Uterus (tissue), 4 donors: ENCODE data around the gene MYH2. TPM values are rescaled to one million over a fixed set of nuclear protein-coding genes. Genes with fewer than 3 reads are reported as not detected.

ENCODE experiments used
- DNase-seq, 2 donors: peaks; one replicate each; pipeline ENCODE4 v3.0.0-alpha.2; 2019 to 2020
- H3K27ac ChIP-seq, 2 donors: fragments of 200-600 bp; sonication (generic); 1 replicate in 1 of 2; 2 replicates in 1 of 2; pipeline ENCODE4 v1.5.1; 2016 to 2018
- H3K27me3 ChIP-seq, 2 donors: fragments of 200-600 bp; sonication (generic); one replicate each; pipeline ENCODE4 v1.5.1; 2018 to 2019; ENCODE audit warnings: control low read depth in 1 of 2
- H3K36me3 ChIP-seq, 2 donors: fragments of 200-600 bp; sonication (generic); one replicate each; pipeline ENCODE4 v1.5.1; 2019; ENCODE audit warnings: control low read depth in 1 of 2
- H3K4me1 ChIP-seq, 2 donors: fragments of 200-600 bp; sonication (generic); one replicate each; pipeline ENCODE4 v1.5.1; 2018 to 2019; ENCODE audit warnings: control low read depth in 1 of 2
- H3K4me3 ChIP-seq, 2 donors: fragments of 200-600 bp; sonication (generic); 1 replicate in 1 of 2; 2 replicates in 1 of 2; pipeline ENCODE4 v1.5.1; 2018 to 2019; ENCODE audit warnings: mild to moderate bottlenecking in 1 of 2
- H3K9me3 ChIP-seq, 2 donors: fragments of 200-600 bp; sonication (generic); one replicate each; pipeline ENCODE4 v1.5.1; 2019; ENCODE audit warnings: control low read depth in 1 of 2
- CTCF ChIP-seq, 4 experiments: fragments of 200-600 bp in 2 of 4; fragments of 450-650 bp in 2 of 4; sonication (generic) in 2 of 4; IDR thresholded peaks; one replicate each; pipeline ENCODE4 v1.5.1; 2016 to 2019; ENCODE audit warnings: antibody characterized with exemption in 4 of 4, mild to moderate bottlenecking in 2 of 4, moderate library complexity in 1 of 4
- POLR2A ChIP-seq, 2 donors: fragments of 450-650 bp; IDR thresholded peaks; one replicate each; pipeline ENCODE4 v1.6.1; 2016; ENCODE audit warnings: antibody characterized with exemption in 2 of 2, mild to moderate bottlenecking in 1 of 2, moderate library complexity in 1 of 2
- intact Hi-C: fragments of 100-400 bp; cut with DNase I; formaldehyde crosslinking; loops from one replicate; pipeline ENCODE4 v1.15.1; 2023; ENCODE audit warnings: low total_unique reads
- total RNA-seq, 4 donors: library from RNA; depleted of rRNA in 3 of 4; stranded (reverse); fragments of >200 nt in 3 of 4; gene quantifications; one replicate each; pipeline versions ENCODE4 v1.1.0 to v1.2.4, GENCODE V29; 2014 to 2023
- donor health status: DM: yes; HTN: yes; CAD: no.

Gene MYH2
- total RNA-seq, 4 donors from 2014 or later = 0.35 to 2.0 TPM; not detected in 2

GRCh38 chr17:10579270-10579669 is 29.8 kb upstream of the MYH2 start:
- Histone ChIP-seq H3K27ac (no peak overlapping the region), H3K9me3 (no peaks in the 10 kb centered on the region), H3K36me3 (no peaks in the 10 kb centered on the region), H3K27me3 (no peaks in the 10 kb centered on the region), H3K4me3 (no peak overlapping the region), H3K4me1 (no peaks in the 10 kb centered on the region)
- no peak for TF ChIP-seq CTCF (IDR thresholded peaks at IDR 0.05)
- TF ChIP-seq POLR2A (IDR thresholded peaks at IDR 0.05) = no peak
- intact Hi-C loops = no loop called here
- DNase-seq = no peak

- TF ChIP-seq CTCF (IDR thresholded peaks at IDR 0.05) (no peak), POLR2A (IDR thresholded peaks at IDR 0.05) (no peak)
- Histone ChIP-seq H3K27me3 (no peaks in the 10 kb centered on the region), H3K4me1 (no peaks in the 10 kb centered on the region), H3K36me3 (no peaks in the 10 kb centered on the region), H3K4me3 (no peak overlapping the region), H3K9me3 (no peaks in the 10 kb centered on the region), H3K27ac (no peak overlapping the region)
- DNase-seq = no peak
- intact Hi-C loops = no loop called here
These were observed 24.9 kb upstream of the MYH2 start for GRCh38 chr17:10574324-10574723.

GRCh38 chr17:10563991-10564660 is 14.7 kb upstream of the MYH2 start:
- no peaks in the 10 kb centered on the region for H3K9me3 ChIP-seq
- no peaks in the 10 kb centered on the region for H3K36me3 ChIP-seq
- H3K27me3 ChIP-seq = no peaks in the 10 kb centered on the region
- H3K4me1 ChIP-seq = no peaks in the 10 kb centered on the region
- no peak overlapping the region for H3K4me3 ChIP-seq
- no peak for DNase-seq
- no peak overlapping the region for H3K27ac ChIP-seq
- intact Hi-C loops = no loop called here
- TF ChIP-seq CTCF (IDR thresholded peaks at IDR 0.05) (no peak), POLR2A (IDR thresholded peaks at IDR 0.05) (no peak)

GRCh38 chr17:10558049-10558448 is 8.6 kb upstream of the MYH2 start:
- Histone ChIP-seq H3K4me1 (no peaks in the 10 kb centered on the region), H3K4me3 (no peak overlapping the region), H3K27ac (no peak overlapping the region), H3K9me3 (no peaks in the 10 kb centered on the region), H3K27me3 (no peaks in the 10 kb centered on the region), H3K36me3 (no peaks in the 10 kb centered on the region)
- no peak for DNase-seq
- TF ChIP-seq POLR2A (IDR thresholded peaks at IDR 0.05) (no peak), CTCF (IDR thresholded peaks at IDR 0.05) (no peak)
- intact Hi-C loops = no loop called here

GRCh38 chr17:10557422-10557821 is 8.0 kb upstream of the MYH2 start:
- no peak for DNase-seq
- intact Hi-C loops = no loop called here
- H3K4me3 ChIP-seq = no peak overlapping the region
- H3K9me3 ChIP-seq = no peaks in the 10 kb centered on the region
- no peak overlapping the region for H3K27ac ChIP-seq
- H3K36me3 ChIP-seq = no peaks in the 10 kb centered on the region
- H3K27me3 ChIP-seq = no peaks in the 10 kb centered on the region
- TF ChIP-seq CTCF (IDR thresholded peaks at IDR 0.05) (no peak), POLR2A (IDR thresholded peaks at IDR 0.05) (no peak)
- no peaks in the 10 kb centered on the region for H3K4me1 ChIP-seq
